SK-N-SH treated with all-trans-retinoic acid at 6 μM for 48 hours (cell line): ENCODE data around the gene ROBO1.

Experiments
- ATAC-seq: fragments of 200-7000 bp; cut with Tn5 transposase; 3 replicates; pipeline ENCODE4 v1.9.1; 2020; ENCODE audit warnings: mild to moderate bottlenecking, moderate library complexity
- ARNTL ChIP-seq: fragments of 450-650 bp; formaldehyde crosslinking; IDR thresholded peaks from 2 replicates; pipeline ENCODE4 v1.5.0; 2020; ENCODE audit warnings: low read depth, mild to moderate bottlenecking, moderate library complexity, borderline replicate concordance
- BACH2 ChIP-seq: fragments of 250-450 bp; sonication (Bioruptor Pico); IDR thresholded peaks from 2 replicates; pipeline ENCODE4 v1.9.0; 2021; ENCODE audit warnings: mild to moderate bottlenecking, borderline replicate concordance
- CSDC2 ChIP-seq: fragments of 250-450 bp; sonication (Bioruptor Pico); IDR thresholded peaks from 2 replicates; pipeline ENCODE4 v1.5.0; 2020; ENCODE audit warnings: mild to moderate bottlenecking, moderate library complexity
- ESRRG ChIP-seq: fragments of 250-450 bp; sonication (Bioruptor Pico); IDR thresholded peaks from 2 replicates; pipeline ENCODE4 v1.6.1; 2021; ENCODE audit warnings: mild to moderate bottlenecking
- GLIS3 ChIP-seq: fragments of 250-450 bp; sonication (Bioruptor Pico); IDR thresholded peaks from 2 replicates; pipeline ENCODE4 v1.5.0; 2020; ENCODE audit warnings: mild to moderate bottlenecking, moderate library complexity
- PPARA ChIP-seq: fragments of 250-450 bp; sonication (Bioruptor Pico); IDR thresholded peaks from 2 replicates; pipeline ENCODE4 v1.5.0; 2020; ENCODE audit warnings: mild to moderate bottlenecking, borderline replicate concordance
- RARB ChIP-seq: fragments of 250-450 bp; sonication (Bioruptor Pico); IDR thresholded peaks from 2 replicates; pipeline ENCODE4 v1.8.0; 2021; ENCODE audit warnings: mild to moderate bottlenecking, moderate library complexity
- SNAI2 ChIP-seq: fragments of 250-450 bp; sonication (Bioruptor Pico); IDR thresholded peaks from 2 replicates; pipeline ENCODE4 v1.5.0; 2020; ENCODE audit warnings: mild to moderate bottlenecking, moderate library complexity
- TCF4 ChIP-seq: fragments of 250-450 bp; sonication (Bioruptor Pico); IDR thresholded peaks from 2 replicates; pipeline ENCODE4 v1.8.0; 2021; ENCODE audit warnings: mild to moderate bottlenecking, moderate library complexity, borderline replicate concordance
- ZC3H10 ChIP-seq: fragments of 250-450 bp; sonication (Bioruptor Pico); IDR thresholded peaks from 2 replicates; pipeline ENCODE4 v1.5.1; 2021; ENCODE audit warnings: mild to moderate bottlenecking, moderate library complexity
- ZFP3 ChIP-seq: fragments of 250-450 bp; sonication (Bioruptor Pico); IDR thresholded peaks from 2 replicates; pipeline ENCODE4 v1.5.0; 2020; ENCODE audit warnings: mild to moderate bottlenecking, moderate library complexity
- ZFP30 ChIP-seq: fragments of 450-650 bp; formaldehyde crosslinking; IDR thresholded peaks from 2 replicates; pipeline ENCODE4 v1.5.0; 2022; ENCODE audit warnings: mild to moderate bottlenecking, moderate library complexity
- ZNF565 ChIP-seq: fragments of 450-650 bp; formaldehyde crosslinking; conservative IDR thresholded peaks from 2 replicates; pipeline ENCODE4 v1.5.0; 2020; ENCODE audit warnings: low read depth, mild to moderate bottlenecking, moderate library complexity
- ZNF70 ChIP-seq: fragments of 450-650 bp; formaldehyde crosslinking; IDR thresholded peaks from 2 replicates; pipeline ENCODE4 v1.5.0; 2020; ENCODE audit warnings: mild to moderate bottlenecking, moderate library complexity
- TF ChIP-seq, protein P1 (sequence below): fragments of 250-450 bp; sonication (Bioruptor Pico); IDR thresholded peaks from 2 replicates; pipeline ENCODE4 v1.5.1; 2021; ENCODE audit warnings: mild to moderate bottlenecking, moderate library complexity
- TF ChIP-seq, protein P2 (sequence below): fragments of 250-450 bp; sonication (Bioruptor Pico); IDR thresholded peaks from 2 replicates; pipeline ENCODE4 v1.8.0; 2021; ENCODE audit warnings: low read depth, mild to moderate bottlenecking, moderate library complexity, borderline replicate concordance
- TF ChIP-seq, protein P3 (sequence below): fragments of 250-450 bp; sonication (Bioruptor Pico); IDR thresholded peaks from 2 replicates; pipeline ENCODE4 v1.8.0; 2020; ENCODE audit warnings: mild to moderate bottlenecking, moderate library complexity, borderline replicate concordance
- TF ChIP-seq, protein P4 (sequence below): fragments of 250-450 bp; sonication (Bioruptor Pico); IDR thresholded peaks from 2 replicates; pipeline ENCODE4 v1.5.0; 2020; ENCODE audit warnings: mild to moderate bottlenecking, moderate library complexity
- TF ChIP-seq, protein P5 (sequence below): fragments of 250-450 bp; sonication (Bioruptor Pico); IDR thresholded peaks from 2 replicates; pipeline ENCODE4 v1.5.1; 2020; ENCODE audit warnings: low read depth, mild to moderate bottlenecking, moderate library complexity

ROBO1 gene

DNA sequence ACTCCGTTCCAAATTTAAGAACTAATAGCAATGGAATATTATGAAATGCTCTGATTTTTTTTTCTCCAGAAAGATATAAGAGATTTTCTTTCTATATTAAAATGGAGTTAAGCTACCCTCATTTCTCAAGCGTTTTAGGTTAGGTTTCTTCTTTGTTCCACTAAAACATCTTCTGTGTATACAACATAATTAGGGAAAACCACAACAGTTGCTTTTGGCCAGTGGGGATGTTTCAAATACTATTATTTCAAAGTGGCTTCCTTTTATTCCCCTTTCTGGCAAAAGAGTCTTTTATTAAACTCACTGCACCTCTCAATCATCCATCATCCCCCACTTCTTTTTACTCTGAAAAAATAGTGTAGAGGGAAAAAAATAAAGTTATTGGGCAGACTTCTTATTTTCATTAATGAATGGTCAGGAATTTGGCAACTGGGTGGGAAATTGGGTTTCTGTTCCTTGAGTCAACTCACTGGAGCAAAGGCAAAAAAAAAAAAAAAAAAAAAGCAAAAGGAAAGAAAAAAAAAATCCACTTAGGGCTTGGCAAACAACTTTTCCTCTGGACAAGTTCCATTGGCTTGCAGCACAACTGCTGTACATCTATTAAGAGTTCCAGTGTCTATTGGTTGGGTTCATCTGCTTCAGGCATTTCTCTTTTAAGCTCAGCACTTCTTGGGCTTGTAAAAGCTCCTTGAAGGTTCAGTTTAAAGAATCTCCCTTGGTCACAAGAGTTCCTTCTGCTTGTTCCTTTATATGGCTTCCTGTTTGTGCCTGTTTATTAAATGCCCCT, 963.4 kb downstream of the ROBO1 start (continued):
- TF ChIP-seq, protein P1, sequence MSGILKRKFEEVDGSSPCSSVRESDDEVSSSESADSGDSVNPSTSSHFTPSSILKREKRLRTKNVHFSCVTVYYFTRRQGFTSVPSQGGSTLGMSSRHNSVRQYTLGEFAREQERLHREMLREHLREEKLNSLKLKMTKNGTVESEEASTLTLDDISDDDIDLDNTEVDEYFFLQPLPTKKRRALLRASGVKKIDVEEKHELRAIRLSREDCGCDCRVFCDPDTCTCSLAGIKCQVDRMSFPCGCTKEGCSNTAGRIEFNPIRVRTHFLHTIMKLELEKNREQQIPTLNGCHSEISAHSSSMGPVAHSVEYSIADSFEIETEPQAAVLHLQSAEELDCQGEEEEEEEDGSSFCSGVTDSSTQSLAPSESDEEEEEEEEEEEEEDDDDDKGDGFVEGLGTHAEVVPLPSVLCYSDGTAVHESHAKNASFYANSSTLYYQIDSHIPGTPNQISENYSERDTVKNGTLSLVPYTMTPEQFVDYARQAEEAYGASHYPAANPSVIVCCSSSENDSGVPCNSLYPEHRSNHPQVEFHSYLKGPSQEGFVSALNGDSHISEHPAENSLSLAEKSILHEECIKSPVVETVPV (CRISPR knock-in tag), result no peak
- TF ChIP-seq, protein P2, sequence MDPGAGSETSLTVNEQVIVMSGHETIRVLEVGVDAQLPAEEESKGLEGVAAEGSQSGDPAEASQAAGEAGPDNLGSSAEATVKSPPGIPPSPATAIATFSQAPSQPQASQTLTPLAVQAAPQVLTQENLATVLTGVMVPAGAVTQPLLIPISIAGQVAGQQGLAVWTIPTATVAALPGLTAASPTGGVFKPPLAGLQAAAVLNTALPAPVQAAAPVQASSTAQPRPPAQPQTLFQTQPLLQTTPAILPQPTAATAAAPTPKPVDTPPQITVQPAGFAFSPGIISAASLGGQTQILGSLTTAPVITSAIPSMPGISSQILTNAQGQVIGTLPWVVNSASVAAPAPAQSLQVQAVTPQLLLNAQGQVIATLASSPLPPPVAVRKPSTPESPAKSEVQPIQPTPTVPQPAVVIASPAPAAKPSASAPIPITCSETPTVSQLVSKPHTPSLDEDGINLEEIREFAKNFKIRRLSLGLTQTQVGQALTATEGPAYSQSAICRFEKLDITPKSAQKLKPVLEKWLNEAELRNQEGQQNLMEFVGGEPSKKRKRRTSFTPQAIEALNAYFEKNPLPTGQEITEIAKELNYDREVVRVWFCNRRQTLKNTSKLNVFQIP (CRISPR knock-in tag), result no peak

DNA sequence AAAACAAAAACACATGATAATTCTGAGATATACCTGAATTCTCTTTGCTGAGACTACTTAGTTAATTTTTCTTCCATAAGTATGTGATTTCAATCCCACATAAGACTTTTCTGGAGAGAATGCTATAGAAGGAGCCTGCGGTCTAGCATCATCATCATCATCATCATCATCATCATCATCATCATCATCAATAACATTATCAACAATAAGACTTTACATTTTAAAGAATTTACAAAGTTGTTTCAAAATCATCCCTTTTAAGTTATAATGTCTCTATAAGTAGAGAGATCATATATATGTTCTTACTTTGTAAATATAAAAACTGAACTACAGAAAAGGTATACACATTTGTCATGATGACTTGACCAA, 965.3 kb downstream of the ROBO1 start:
- no peak for ATAC-seq
- TF ChIP-seq ZNF565 (CRISPR knock-in tag) (no peak), CSDC2 (CRISPR knock-in tag) (no peak), SNAI2 (CRISPR knock-in tag) (no peak), BACH2 (CRISPR knock-in tag) (no peak), PPARA (CRISPR knock-in tag) (no peak), ZC3H10 (CRISPR knock-in tag) (no peak)
- TF ChIP-seq, protein P3, sequence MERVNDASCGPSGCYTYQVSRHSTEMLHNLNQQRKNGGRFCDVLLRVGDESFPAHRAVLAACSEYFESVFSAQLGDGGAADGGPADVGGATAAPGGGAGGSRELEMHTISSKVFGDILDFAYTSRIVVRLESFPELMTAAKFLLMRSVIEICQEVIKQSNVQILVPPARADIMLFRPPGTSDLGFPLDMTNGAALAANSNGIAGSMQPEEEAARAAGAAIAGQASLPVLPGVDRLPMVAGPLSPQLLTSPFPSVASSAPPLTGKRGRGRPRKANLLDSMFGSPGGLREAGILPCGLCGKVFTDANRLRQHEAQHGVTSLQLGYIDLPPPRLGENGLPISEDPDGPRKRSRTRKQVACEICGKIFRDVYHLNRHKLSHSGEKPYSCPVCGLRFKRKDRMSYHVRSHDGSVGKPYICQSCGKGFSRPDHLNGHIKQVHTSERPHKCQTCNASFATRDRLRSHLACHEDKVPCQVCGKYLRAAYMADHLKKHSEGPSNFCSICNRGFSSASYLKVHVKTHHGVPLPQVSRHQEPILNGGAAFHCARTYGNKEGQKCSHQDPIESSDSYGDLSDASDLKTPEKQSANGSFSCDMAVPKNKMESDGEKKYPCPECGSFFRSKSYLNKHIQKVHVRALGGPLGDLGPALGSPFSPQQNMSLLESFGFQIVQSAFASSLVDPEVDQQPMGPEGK, result no peak
- TF ChIP-seq, protein P4, sequence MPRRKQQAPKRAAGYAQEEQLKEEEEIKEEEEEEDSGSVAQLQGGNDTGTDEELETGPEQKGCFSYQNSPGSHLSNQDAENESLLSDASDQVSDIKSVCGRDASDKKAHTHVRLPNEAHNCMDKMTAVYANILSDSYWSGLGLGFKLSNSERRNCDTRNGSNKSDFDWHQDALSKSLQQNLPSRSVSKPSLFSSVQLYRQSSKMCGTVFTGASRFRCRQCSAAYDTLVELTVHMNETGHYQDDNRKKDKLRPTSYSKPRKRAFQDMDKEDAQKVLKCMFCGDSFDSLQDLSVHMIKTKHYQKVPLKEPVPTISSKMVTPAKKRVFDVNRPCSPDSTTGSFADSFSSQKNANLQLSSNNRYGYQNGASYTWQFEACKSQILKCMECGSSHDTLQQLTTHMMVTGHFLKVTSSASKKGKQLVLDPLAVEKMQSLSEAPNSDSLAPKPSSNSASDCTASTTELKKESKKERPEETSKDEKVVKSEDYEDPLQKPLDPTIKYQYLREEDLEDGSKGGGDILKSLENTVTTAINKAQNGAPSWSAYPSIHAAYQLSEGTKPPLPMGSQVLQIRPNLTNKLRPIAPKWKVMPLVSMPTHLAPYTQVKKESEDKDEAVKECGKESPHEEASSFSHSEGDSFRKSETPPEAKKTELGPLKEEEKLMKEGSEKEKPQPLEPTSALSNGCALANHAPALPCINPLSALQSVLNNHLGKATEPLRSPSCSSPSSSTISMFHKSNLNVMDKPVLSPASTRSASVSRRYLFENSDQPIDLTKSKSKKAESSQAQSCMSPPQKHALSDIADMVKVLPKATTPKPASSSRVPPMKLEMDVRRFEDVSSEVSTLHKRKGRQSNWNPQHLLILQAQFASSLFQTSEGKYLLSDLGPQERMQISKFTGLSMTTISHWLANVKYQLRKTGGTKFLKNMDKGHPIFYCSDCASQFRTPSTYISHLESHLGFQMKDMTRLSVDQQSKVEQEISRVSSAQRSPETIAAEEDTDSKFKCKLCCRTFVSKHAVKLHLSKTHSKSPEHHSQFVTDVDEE (CRISPR knock-in tag), result no peak
- TF ChIP-seq, protein P1 (CRISPR knock-in tag), result no peak

DNA sequence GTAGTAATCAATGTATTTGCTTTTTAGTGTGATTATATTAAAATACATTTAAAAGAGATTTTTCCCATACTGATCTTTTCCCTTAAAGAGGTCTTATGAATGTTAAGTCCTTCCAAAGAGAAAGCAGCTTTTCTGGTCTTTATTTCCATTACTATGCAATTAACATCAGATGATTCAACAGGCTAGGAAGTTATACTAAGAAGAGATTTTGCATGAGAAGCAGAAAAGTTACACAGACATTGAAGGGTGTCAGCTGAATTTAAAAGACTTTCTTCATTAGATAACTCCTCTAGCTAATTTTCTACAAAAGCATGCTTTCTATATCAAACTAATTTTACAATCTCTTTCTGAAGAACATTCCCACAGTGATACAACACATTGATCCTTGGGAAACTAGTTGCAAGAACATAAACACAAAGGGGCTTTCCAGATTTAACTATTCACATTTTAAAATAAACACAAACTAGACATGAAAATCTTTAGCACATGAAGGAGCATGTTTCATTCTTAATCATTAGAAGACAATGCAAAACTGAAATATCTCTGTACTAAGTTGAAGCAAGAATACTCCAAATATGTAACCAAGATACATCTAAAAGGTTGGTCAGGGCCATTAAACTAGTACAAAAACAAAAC, 965.8 kb downstream of the ROBO1 start:
- no peak for ATAC-seq
- TF ChIP-seq ZC3H10 (CRISPR knock-in tag) (no peak), ARNTL (no peak), SNAI2 (CRISPR knock-in tag) (no peak), ZFP3 (CRISPR knock-in tag) (no peak), CSDC2 (CRISPR knock-in tag) (no peak), ZFP30 (CRISPR knock-in tag) (no peak), GLIS3 (no peak), BACH2 (CRISPR knock-in tag) (no peak), ZNF70 (CRISPR knock-in tag) (no peak), TCF4 (CRISPR knock-in tag) (no peak), RARB (CRISPR knock-in tag) (no peak), ESRRG (CRISPR knock-in tag) (no peak), ZNF565 (CRISPR knock-in tag) (no peak)
- TF ChIP-seq, protein P1 (CRISPR knock-in tag), result no peak
- TF ChIP-seq, protein P5, sequence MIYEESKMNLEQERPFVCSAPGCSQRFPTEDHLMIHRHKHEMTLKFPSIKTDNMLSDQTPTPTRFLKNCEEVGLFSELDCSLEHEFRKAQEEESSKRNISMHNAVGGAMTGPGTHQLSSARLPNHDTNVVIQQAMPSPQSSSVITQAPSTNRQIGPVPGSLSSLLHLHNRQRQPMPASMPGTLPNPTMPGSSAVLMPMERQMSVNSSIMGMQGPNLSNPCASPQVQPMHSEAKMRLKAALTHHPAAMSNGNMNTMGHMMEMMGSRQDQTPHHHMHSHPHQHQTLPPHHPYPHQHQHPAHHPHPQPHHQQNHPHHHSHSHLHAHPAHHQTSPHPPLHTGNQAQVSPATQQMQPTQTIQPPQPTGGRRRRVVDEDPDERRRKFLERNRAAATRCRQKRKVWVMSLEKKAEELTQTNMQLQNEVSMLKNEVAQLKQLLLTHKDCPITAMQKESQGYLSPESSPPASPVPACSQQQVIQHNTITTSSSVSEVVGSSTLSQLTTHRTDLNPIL (CRISPR knock-in tag), result no peak
- TF ChIP-seq, protein P4 (CRISPR knock-in tag), result no peak
